PC-9 (cell line): ENCODE results near the gene CAMTA1.

Source experiments
- EZH2 ChIP-seq: fragments of 200-600 bp; sonication (generic); IDR thresholded peaks from 2 replicates; pipeline ENCODE4 v1.8.0; 2017; ENCODE audit warnings: antibody characterized with exemption, low read depth
- TF ChIP-seq, protein P1 (sequence below): fragments of 200-600 bp; sonication (generic); conservative IDR thresholded peaks from 2 replicates; pipeline ENCODE4 v1.6.1; 2017; ENCODE audit warnings: mixed run types, antibody characterized with exemption, mild to moderate bottlenecking, moderate library complexity

- TF ChIP-seq, protein P1, sequence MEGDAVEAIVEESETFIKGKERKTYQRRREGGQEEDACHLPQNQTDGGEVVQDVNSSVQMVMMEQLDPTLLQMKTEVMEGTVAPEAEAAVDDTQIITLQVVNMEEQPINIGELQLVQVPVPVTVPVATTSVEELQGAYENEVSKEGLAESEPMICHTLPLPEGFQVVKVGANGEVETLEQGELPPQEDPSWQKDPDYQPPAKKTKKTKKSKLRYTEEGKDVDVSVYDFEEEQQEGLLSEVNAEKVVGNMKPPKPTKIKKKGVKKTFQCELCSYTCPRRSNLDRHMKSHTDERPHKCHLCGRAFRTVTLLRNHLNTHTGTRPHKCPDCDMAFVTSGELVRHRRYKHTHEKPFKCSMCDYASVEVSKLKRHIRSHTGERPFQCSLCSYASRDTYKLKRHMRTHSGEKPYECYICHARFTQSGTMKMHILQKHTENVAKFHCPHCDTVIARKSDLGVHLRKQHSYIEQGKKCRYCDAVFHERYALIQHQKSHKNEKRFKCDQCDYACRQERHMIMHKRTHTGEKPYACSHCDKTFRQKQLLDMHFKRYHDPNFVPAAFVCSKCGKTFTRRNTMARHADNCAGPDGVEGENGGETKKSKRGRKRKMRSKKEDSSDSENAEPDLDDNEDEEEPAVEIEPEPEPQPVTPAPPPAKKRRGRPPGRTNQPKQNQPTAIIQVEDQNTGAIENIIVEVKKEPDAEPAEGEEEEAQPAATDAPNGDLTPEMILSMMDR = no peak
- TF ChIP-seq EZH2 = no peak
Measured at GRCh38 chr1:7589774-7590425, 804.6 kb downstream of the CAMTA1 start.
